SIG-M5 (cell line): Measurements from ENCODE around the gene SLTM.
"Not testable (repeated sequence)": the region's sequence is repeated elsewhere in the genome, so short reads cannot be mapped to it uniquely, and the experiment has no call there.

ENCODE experiments used
- DNase-seq: peaks from one replicate; lab custom pipeline; 2025; lab: John Stamatoyannopoulos, UW

Gene SLTM

GRCh38 chr15:58926823-58927222 lies 6.7 kb downstream of the SLTM start:
- DNase-seq = no peak

DNA sequence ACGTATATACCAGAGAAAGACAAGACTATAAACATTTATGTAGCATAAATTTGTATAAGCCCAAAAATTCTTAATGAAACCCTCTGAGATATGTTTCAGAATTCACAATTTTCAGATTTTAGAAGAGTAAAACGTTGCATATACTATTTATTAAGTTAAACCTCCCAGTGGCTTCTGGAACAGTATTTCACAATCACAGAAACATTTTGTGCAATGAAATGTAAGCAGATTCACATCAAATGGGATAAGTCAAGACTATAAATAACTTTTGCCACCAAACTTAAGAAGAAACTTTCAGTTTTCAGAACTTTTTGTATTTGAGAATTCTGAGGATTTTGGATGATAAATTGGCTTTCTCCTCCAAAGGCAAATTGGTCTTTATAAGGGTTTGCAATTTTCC lies 9.2 kb downstream of the SLTM start:
- DNase-seq = no peak

DNA sequence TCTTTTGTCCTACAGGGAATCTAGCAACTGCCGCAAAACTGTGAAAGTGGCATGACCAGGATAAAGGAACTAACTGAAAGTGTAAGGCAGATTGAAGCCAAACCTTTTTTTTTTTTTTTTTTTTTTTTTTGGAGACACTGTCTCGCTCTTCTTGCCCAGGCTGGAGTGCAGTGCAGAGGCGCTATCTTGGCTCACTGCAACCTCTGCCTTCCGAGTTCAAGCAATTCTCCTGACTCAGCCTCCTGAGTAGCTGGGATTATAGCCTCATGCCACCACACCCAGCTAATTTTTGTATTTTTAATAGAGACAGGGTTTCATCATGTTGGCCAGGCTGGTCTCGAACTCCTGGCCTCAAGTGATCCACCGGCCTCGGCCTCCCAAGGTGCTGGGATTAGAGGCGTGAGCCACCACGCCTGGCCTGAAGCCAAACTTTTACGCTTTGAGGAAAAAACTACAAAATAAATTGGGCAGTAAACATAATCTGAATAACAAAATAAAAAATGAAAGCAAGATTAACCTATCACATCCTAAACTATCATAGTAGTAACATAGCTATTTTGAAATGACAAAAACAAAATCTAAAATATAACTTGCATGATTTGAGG lies 9.7 kb downstream of the SLTM start:
- no peak for DNase-seq

DNA sequence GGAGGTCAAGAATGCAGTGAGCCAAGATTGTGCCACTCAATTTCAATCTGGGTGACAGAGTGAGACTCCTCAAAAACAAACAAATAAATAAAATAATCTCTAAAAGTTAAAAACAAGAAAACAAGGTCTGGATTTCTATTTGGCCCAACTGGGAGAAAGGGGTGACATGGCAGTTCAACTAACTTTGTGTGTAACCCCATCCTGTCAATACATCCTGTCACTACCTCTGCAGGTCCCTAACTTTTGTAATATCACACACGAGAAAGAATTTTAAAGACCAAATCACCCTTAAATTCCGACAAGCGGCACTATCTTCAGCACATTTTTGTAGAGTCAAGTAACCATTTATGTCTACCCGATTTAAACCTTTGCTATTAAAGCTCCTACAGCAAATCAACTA lies 10.2 kb downstream of the SLTM start:
- DNase-seq = no peak

DNA sequence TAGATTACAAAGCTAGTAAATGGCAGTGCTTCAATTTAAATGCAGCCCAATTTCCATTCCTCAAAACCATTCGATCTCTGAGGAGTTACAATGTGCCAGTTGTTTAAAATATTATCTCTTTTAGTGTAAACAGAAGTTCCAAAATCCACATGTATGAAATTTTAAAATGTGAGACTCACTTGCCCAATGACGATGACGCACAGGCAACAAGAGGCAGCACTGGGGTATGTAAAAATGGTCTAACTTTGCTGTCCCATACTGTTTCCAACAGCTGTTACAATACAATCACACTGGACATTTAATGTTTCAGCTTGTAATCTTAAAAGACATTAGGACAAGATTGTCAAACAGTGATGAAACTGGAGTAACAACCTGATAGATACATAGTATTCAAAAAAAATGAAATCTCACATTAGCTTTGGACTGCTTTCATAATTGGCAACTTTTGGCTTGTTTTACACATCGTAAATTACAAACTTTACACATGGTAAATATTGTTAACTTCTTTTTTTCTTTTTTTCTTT lies 12.2 kb downstream of the SLTM start:
- no peak for DNase-seq

- DNase-seq = not testable (repeated sequence)
Observed at GRCh38 chr15:58920447-58920846, 13.0 kb downstream of the SLTM start.

GRCh38 chr15:58919232-58919631 lies 14.2 kb downstream of the SLTM start:
- DNase-seq = no peak

DNA sequence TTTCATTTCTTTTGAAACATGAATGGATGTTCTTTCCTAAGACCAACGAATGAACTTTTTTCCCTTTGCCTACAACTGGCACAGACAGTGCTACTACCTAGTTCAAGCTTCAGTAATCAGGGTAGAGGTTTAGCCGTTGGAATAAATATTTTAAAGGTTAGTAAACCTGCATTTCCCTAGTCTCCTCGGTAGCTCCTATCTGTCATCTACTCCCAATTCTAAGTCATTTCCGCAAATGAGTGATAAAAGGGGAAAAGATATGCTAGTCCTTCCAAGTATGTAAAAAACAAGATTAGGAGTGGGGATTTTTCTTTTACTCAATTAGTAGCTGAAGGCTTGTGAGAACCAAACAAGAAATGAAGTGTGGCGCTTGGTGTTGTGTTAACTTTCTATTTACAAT lies 15.2 kb downstream of the SLTM start:
- no peak for DNase-seq

GRCh38 chr15:58917613-58918129 lies 15.8 kb downstream of the SLTM start:
- not testable (repeated sequence) for DNase-seq

GRCh38 chr15:58916962-58917361 lies 16.5 kb downstream of the SLTM start:
- no peak for DNase-seq

GRCh38 chr15:58910456-58910855 lies 23.0 kb downstream of the SLTM start:
- no peak for DNase-seq

DNA sequence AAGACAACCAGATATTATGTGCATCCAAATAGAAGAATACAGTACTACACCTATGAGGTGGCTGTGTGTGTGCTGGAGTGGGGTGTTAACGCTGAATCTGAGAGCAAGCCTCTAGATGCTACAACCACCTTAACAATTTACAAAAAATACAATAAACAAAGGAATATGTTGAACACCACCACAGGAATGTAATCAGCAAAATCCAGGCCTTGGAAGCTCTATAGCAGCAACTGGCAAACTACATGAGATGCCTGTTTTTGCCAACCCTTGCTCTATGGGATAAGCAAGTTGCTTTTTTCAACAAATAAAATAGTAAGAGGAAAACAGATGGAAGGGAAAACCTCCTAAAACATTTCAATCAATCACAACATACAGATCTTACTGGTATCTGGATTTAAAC lies 23.9 kb downstream of the SLTM start:
- no peak for DNase-seq

DNA sequence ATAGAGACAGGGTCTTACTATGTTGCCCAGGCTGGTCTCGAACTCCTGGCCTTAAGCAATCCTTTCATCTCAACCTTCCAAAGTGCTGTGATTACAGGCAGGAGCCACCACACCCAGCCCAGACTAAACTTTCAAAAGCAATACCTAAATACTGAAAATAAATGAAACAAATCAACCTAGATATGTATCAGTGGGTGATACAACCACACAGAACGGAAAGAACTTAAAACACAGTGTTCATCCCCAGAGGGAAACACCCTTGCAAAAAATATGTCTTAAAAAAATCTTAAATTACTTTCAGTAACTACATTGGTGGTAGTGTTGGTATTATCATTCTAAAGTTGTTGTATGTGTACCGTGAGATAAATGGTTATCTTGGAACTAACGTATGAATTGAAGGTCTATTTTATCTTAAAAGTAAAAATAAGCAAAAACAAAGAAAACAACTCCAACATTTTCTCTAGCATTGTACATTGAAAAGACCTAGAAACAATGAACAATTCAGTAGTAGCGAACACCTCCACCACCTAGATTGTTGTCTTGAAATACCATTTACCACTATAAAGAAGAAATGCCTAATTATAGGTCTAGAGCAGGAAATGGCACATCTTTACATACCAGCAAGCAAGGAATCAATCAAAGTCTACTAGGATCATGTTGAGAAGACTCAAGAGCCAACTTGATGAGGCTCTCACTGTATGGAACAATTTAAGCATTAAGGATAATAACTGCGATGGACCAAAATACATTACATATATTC lies 24.7 kb downstream of the SLTM start:
- no peak for DNase-seq

- DNase-seq = no peak
Observed at GRCh38 chr15:58900631-58901030, 32.8 kb downstream of the SLTM start.

DNA sequence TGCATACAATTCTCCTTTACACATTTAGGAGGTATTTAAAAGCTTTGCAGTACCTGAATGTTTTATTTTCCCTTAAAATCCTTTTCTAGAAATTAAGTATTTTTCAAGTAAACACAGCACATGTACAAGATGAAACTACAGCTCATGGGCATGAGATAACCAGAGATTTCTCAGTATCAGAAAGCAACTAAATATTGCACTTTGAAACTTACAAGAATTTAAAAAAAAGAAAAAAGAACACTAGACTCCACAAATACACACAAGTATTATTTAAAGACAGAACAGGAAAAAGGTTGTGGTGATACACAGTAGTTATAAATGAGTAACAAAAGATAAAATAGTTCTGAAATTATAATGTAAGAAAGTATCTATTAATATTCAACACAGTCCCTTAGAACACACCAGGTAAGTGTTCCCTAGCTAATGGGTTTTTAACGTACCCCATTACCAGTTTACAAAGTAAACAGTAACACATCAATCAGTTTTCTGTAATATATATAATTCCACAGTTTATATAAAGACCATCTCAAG lies 35.3 kb downstream of the SLTM start:
- DNase-seq = no peak

DNA sequence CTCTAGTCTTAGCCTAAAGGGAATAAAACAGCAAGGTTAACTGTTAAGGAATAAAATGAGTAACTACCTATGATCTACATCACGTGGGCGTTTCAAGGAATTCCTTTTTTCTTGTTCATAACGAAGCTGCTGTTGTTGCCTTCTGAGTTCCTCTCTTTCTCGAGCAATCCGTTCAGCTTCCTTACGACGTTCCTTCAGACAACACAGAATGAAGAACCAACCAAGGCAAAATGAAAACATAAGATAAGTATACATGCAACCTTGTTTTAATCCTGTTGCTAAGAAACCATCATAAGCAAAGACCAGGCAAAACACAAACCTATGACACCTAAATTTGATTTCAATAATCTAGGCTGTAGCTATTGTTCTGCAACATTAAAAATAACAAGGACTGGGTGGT lies 44.1 kb downstream of the SLTM start:
- no peak for DNase-seq

GRCh38 chr15:58886921-58887320 lies 46.6 kb downstream of the SLTM start:
- no peak for DNase-seq

- not testable (repeated sequence) for DNase-seq
Observed at GRCh38 chr15:58883926-58884325, 49.6 kb downstream of the SLTM start.

- no peak for DNase-seq
Observed at GRCh38 chr15:58882243-58882642, 51.2 kb downstream of the SLTM start.

DNA sequence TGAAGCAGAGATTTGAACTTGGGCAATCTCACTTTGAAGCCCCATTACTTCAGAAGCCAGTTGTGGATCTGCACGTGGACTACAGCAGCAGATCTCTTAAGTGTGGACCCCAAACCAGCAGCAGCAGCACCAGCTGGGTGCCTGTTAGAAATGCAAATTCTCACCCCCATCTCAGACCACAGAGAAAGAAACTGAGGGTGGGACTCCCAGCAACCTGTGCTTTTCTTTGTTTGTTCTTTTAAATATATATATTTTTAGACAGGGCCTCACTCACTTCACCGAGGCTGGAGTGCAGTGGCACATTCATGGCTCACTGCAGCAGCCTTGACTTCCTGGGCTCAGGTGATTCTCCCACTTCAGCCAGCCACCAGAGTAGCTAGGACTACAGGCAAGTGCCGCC lies 53.2 kb downstream of the SLTM start:
- DNase-seq = no peak

GRCh38 chr15:58877999-58878825 lies 55.3 kb downstream of the SLTM start:
- DNase-seq = no peak
